Mesendoderm (in vitro differentiated cells): ENCODE measurements around the gene SGPP2.

Experiments used
- DNase-seq: peaks from one replicate; pipeline ENCODE4 v3.0.0; 2013
- H2AK5ac ChIP-seq: 2 replicates; pipeline ENCODE4 v1.6.1; 2013; ENCODE audit warnings: low read length, inconsistent platforms
- H2BK120ac ChIP-seq: 2 replicates; pipeline ENCODE4 v1.6.1; 2013; ENCODE audit warnings: low read depth, mild to moderate bottlenecking, low read length, moderate library complexity, mixed read lengths
- H2BK15ac ChIP-seq: replicated peaks from 2 replicates; pipeline ENCODE4 v1.6.1; 2013; ENCODE audit warnings: low read depth, mild to moderate bottlenecking, moderate library complexity
- H2BK5ac ChIP-seq: 2 replicates; pipeline ENCODE4 v1.6.1; 2013; ENCODE audit warnings: low read length, inconsistent platforms
- H3K18ac ChIP-seq: 2 replicates; pipeline ENCODE4 v1.6.1; 2013; ENCODE audit warnings: mild to moderate bottlenecking, low read length, mixed read lengths
- H3K23ac ChIP-seq: one replicate; pipeline ENCODE4 v1.6.1; 2013; ENCODE audit warnings: low read length
- H3K27ac ChIP-seq: 2 replicates; pipeline ENCODE4 v1.5.1; 2013; ENCODE audit warnings: low read depth, mild to moderate bottlenecking, inconsistent platforms, low read length, moderate library complexity
- H3K27me3 ChIP-seq: 2 replicates; pipeline ENCODE4 v1.6.1; 2013; ENCODE audit warnings: low read length, control low read depth, mild to moderate bottlenecking, inconsistent platforms; ENCODE audit not compliant: insufficient read depth, poor library complexity
- H3K36me3 ChIP-seq: 2 replicates; pipeline ENCODE4 v1.6.1; 2013; ENCODE audit warnings: low read length, inconsistent platforms; ENCODE audit not compliant: control insufficient read depth, insufficient read depth
- H3K4ac ChIP-seq: one replicate; pipeline ENCODE4 v1.6.1; 2013; ENCODE audit warnings: low read depth, mild to moderate bottlenecking, low read length, moderate library complexity
- H3K4me1 ChIP-seq: 2 replicates; pipeline ENCODE4 v1.6.1; 2013; ENCODE audit warnings: low read depth, low read length, inconsistent platforms; ENCODE audit not compliant: control insufficient read depth
- H3K4me2 ChIP-seq: 2 replicates; pipeline ENCODE4 v1.6.1; 2013; ENCODE audit warnings: low read length
- H3K4me3 ChIP-seq: 2 replicates; pipeline ENCODE4 v1.5.1; 2013; ENCODE audit warnings: mild to moderate bottlenecking, low read length
- H3K56ac ChIP-seq: one replicate; pipeline ENCODE4 v1.6.1; 2013; ENCODE audit warnings: low read length
- H3K79me1 ChIP-seq: 2 replicates; pipeline ENCODE4 v1.6.1; 2013; ENCODE audit warnings: low read length, inconsistent platforms
- H3K79me2 ChIP-seq: 2 replicates; pipeline ENCODE4 v1.6.1; 2013; ENCODE audit warnings: mild to moderate bottlenecking, low read length; ENCODE audit not compliant: control insufficient read depth, insufficient read depth
- H3K9ac ChIP-seq: 2 replicates; pipeline ENCODE4 v1.6.1; 2013; ENCODE audit warnings: low read length, inconsistent platforms
- H4K5ac ChIP-seq: one replicate; pipeline ENCODE4 v1.6.1; 2013; ENCODE audit warnings: low read length
- H4K8ac ChIP-seq: one replicate; pipeline ENCODE4 v1.6.1; 2013; ENCODE audit warnings: low read depth, mild to moderate bottlenecking, control low read depth, low read length, moderate library complexity
- WGBS: extraction: QIAGEN DNeasy Blood & Tissue Kit; methylation state at CpG from one replicate; pipeline ENCODE4 v1.1.7; 2013; ENCODE audit warnings: low lambda C conversion rate, missing lambda C conversion rate; ENCODE audit not compliant: insufficient coverage; ENCODE audit errors: extremely low coverage; 5-methylcytosine and 5-hydroxymethylcytosine counted together

SGPP2 gene

DNA sequence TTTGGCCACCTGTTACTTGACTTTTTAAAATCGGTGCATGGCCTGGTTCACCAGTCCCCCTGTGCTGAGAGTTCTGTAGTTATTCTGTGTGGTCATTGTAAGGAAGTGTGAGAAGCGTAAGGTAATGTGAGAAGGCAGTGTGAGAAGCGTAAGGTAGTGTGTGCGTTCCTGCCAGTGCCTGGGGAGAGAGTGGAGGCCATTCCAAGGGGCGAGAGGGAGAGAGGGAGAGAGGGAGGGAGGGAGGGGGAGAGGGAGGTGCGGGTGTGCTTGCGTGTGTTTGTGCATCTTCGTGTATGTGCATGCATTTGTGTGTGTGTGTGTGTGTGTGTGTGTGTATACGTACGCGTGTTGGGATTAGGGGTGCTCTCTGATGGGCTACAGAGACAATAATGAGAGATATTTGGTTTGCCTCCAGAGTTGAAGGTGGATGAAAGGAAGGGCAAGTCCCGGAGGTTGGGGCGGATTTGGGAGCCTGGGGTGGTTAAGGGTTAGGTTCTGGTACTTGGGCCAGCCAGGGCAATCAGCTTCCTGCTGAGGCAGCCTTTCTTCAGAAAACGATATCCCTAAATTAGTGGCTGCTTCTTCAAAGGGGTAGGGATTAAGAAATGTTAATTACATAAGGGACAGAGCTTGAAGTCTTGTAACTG, 53.7 kb downstream of the SGPP2 start:
- Histone ChIP-seq H3K4me1 (no peaks in the 10 kb centered on the region), H3K23ac (no peak overlapping the region), H3K18ac (no peak overlapping the region), H2AK5ac (no peak overlapping the region), H4K5ac (no peak overlapping the region), H3K4me2 (peak overlapping the region; percentile 39), H3K4ac (no peak overlapping the region), H3K36me3 (no peaks in the 10 kb centered on the region), H3K4me3 (no peak overlapping the region), H3K27ac (no peak overlapping the region), H2BK5ac (no peak overlapping the region), H2BK120ac (no peak overlapping the region), H3K79me1 (no peaks in the 10 kb centered on the region), H3K56ac (no peak overlapping the region), H2BK15ac (no peak overlapping the region), H3K9ac (no peak overlapping the region), H3K79me2 (no peaks in the 10 kb centered on the region), H4K8ac (no peak overlapping the region), H3K27me3 (no peaks in the 10 kb centered on the region)
- WGBS = no CpG with 5 or more reads among the region's 14 CpGs
- DNase-seq = peak; percentile 63

DNA sequence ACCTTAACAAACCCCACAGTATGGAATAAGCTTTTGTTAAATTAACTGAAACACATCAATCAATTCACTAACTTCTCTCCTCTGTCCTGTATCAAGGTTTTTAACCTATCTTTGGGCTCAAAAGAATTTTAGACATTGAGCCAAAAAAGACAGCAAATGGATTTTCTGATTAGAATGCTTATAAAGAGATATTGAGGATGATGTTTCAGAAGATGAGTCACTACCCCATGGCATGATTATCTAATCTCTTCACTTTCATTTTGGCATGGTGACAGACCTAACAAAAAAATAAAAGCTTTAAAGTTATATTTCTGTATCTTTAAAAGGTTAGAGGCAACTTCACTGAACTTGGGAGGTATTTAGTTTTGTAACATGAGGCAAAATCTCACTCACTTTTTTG, 55.5 kb downstream of the SGPP2 start:
- Histone ChIP-seq H3K18ac (no peak overlapping the region), H3K4ac (no peak overlapping the region), H3K27ac (no peak overlapping the region), H3K9ac (no peak overlapping the region), H3K4me3 (no peak overlapping the region), H2BK15ac (no peak overlapping the region), H3K27me3 (no peaks in the 10 kb centered on the region), H3K4me1 (no peaks in the 10 kb centered on the region), H3K56ac (no peak overlapping the region), H3K79me2 (no peaks in the 10 kb centered on the region), H3K4me2 (no peak overlapping the region), H3K36me3 (no peaks in the 10 kb centered on the region), H2BK120ac (no peak overlapping the region), H4K8ac (no peak overlapping the region), H3K79me1 (no peaks in the 10 kb centered on the region), H3K23ac (no peak overlapping the region), H4K5ac (no peak overlapping the region), H2AK5ac (no peak overlapping the region), H2BK5ac (no peak overlapping the region)
- no peak for DNase-seq

DNA sequence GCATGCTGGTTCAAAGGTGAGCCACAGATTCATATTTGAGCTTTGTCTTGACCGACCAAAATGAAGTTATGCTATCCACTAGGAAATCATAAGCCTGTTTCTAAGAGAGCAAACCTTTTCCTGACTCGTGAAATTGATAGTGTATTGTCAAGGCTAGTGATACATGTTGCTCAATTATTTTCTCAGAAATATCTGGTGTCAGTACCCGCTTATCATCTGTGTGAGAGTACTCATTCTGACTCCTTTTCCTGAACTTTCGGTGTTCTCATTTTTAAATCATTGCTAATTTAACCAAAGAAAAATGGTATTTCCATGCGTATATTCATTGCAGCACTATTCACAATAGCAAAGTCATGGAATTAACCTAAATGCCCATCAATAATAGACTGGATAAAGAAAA, 56.2 kb downstream of the SGPP2 start:
- Histone ChIP-seq H3K9ac (no peak overlapping the region), H4K5ac (no peak overlapping the region), H3K27ac (no peak overlapping the region), H3K79me2 (no peaks in the 10 kb centered on the region), H3K4me3 (no peak overlapping the region), H2BK5ac (no peak overlapping the region), H4K8ac (no peak overlapping the region), H3K36me3 (no peaks in the 10 kb centered on the region), H3K27me3 (no peaks in the 10 kb centered on the region), H3K23ac (no peak overlapping the region), H2BK15ac (no peak overlapping the region), H2AK5ac (no peak overlapping the region), H3K79me1 (no peaks in the 10 kb centered on the region), H3K56ac (no peak overlapping the region), H3K4me1 (no peaks in the 10 kb centered on the region), H3K18ac (no peak overlapping the region), H3K4me2 (no peak overlapping the region), H3K4ac (no peak overlapping the region), H2BK120ac (no peak overlapping the region)
- WGBS = no CpG with 5 or more reads among the region's 5 CpGs
- DNase-seq = no peak

DNA sequence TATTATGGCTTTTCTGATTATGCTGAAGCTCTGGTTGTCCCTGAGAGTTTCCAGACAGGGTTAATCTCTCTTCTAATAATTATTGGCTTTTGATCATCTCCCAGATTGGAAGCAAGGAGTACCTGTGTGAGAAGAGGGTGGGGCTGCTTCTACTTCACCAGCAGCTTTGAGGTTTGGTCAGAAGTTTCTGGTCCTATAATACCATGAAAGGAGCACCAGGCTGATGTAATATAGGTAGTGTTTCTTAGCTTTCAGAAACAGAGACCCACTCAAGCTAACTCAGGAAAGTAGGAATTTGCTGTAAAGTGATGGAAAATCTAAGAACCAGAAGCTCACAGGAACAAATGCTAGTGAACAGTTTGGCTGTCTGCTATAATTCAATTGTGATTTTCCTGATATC, 57.6 kb downstream of the SGPP2 start:
- Histone ChIP-seq H3K27ac (no peak overlapping the region), H3K9ac (no peak overlapping the region), H3K4ac (no peak overlapping the region), H2BK5ac (no peak overlapping the region), H2BK120ac (no peak overlapping the region), H2AK5ac (no peak overlapping the region), H3K23ac (no peak overlapping the region), H2BK15ac (no peak overlapping the region), H3K4me2 (no peak overlapping the region), H3K79me1 (no peaks in the 10 kb centered on the region), H3K18ac (no peak overlapping the region), H3K27me3 (no peaks in the 10 kb centered on the region), H3K36me3 (no peaks in the 10 kb centered on the region), H4K8ac (no peak overlapping the region), H3K79me2 (no peaks in the 10 kb centered on the region), H3K4me3 (no peak overlapping the region), H3K4me1 (no peaks in the 10 kb centered on the region), H3K56ac (no peak overlapping the region), H4K5ac (no peak overlapping the region)
- no peak for DNase-seq

DNA sequence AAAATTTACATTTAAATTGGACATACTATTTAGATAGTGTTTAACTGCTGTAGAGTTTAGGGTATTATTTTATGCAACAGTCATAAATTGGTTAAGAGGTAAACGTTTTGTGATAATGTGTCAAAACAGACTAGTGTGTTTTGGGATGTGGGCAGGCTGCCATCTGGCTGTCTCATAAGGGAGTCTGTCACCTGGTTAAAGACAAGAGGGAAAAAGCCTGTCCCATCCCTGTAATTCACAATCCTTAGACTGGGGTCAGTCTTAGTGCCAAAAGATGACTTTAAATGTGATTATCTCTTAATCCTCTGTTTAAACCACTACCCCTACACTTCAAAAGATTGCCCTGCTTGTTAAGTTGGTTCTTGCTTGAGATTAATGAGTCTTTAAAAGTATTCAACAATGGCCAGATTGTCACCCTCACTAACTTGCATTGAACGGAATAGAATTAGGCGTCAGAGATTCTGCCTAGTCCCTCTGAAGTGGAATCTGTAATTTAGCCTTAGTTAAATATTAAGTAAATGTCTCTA, 59.2 kb downstream of the SGPP2 start:
- no peak overlapping the region for H3K4me2 ChIP-seq
- peak; percentile 38 for DNase-seq
- 100% methylated on average over 1 of the region's 3 CpGs for WGBS
- H3K27ac ChIP-seq = no peak overlapping the region
- no peak overlapping the region for H2BK5ac ChIP-seq
- H4K8ac ChIP-seq = no peak overlapping the region
- H3K79me1 ChIP-seq = no peaks in the 10 kb centered on the region
- no peaks in the 10 kb centered on the region for H3K4me1 ChIP-seq
- H3K23ac ChIP-seq = no peak overlapping the region
- no peak overlapping the region for H2BK120ac ChIP-seq
- H4K5ac ChIP-seq = no peak overlapping the region
- H3K79me2 ChIP-seq = no peaks in the 10 kb centered on the region
- H3K56ac ChIP-seq = no peak overlapping the region
- no peak overlapping the region for H3K18ac ChIP-seq
- no peak overlapping the region for H2AK5ac ChIP-seq
- H3K4ac ChIP-seq = no peak overlapping the region
- no peak overlapping the region for H3K4me3 ChIP-seq
- H2BK15ac ChIP-seq = no peak overlapping the region
- H3K36me3 ChIP-seq = no peaks in the 10 kb centered on the region
- H3K27me3 ChIP-seq = no peaks in the 10 kb centered on the region
- H3K9ac ChIP-seq = no peak overlapping the region
